Lung (tissue), 12 donors: Measurements from ENCODE around the gene SNX25. TPM values are rescaled to one million over a fixed set of nuclear protein-coding genes. Genes with fewer than 3 reads are reported as not detected.

Experiments used
- ATAC-seq: fragments of 200-7000 bp; cut with Tn5 transposase; one replicate; pipeline ENCODE4 v1.9.1; 2020; ENCODE audit warnings: moderate number of reproducible peaks; ENCODE audit not compliant: insufficient read depth, low FRiP score
- DNase-seq, 3 donors: peaks; one replicate each; pipeline ENCODE4 v3.0.0-alpha.2; 2013 to 2017
- H3K27ac ChIP-seq, 2 donors: one replicate each; pipeline ENCODE4 v1.5.1; 2013; ENCODE audit warnings: mild to moderate bottlenecking in 2 of 2, moderate library complexity in 2 of 2, control low read depth in 1 of 2, inconsistent platforms in 1 of 2, low read depth in 1 of 2, low read length in 1 of 2
- H3K27me3 ChIP-seq, 3 donors: one replicate each; pipeline ENCODE4 v1.5.1; 2013; ENCODE audit warnings: low read length in 2 of 3; ENCODE audit not compliant: control insufficient read depth in 3 of 3, insufficient read depth in 3 of 3
- H3K36me3 ChIP-seq, 4 donors: one replicate each; pipeline ENCODE4 v1.5.1; 2013; ENCODE audit warnings: low read length in 4 of 4, mild to moderate bottlenecking in 1 of 4, moderate library complexity in 1 of 4; ENCODE audit not compliant: control insufficient read depth in 4 of 4, insufficient read depth in 4 of 4
- H3K4me1 ChIP-seq, 5 donors: one replicate each; pipeline ENCODE4 v1.5.1; 2013; ENCODE audit warnings: low read length in 5 of 5, mild to moderate bottlenecking in 2 of 5, moderate library complexity in 1 of 5; ENCODE audit not compliant: control insufficient read depth in 5 of 5, insufficient read depth in 5 of 5
- H3K4me3 ChIP-seq: one replicate; pipeline ENCODE4 v1.5.1; 2013; ENCODE audit warnings: mild to moderate bottlenecking, control low read depth, moderate library complexity
- H3K9ac ChIP-seq, 2 donors: one replicate each; pipeline ENCODE4 v1.5.1; 2013; ENCODE audit warnings: low read length in 2 of 2, control low read depth in 1 of 2; ENCODE audit not compliant: insufficient read depth in 1 of 2
- H3K9me3 ChIP-seq, 4 donors: one replicate each; pipeline ENCODE4 v1.5.1; 2013; ENCODE audit warnings: low read length in 3 of 4, mild to moderate bottlenecking in 1 of 4, moderate library complexity in 1 of 4; ENCODE audit not compliant: control insufficient read depth in 4 of 4, insufficient read depth in 3 of 4
- WGBS, 2 donors: extraction: QIAGEN DNeasy Blood & Tissue Kit; methylation state at CpG; one replicate each; pipeline ENCODE4 v1.1.7; 2013; 5-methylcytosine and 5-hydroxymethylcytosine counted together
- polyA plus RNA-seq, 2 donors: library from polyadenylated mRNA; stranded (reverse); fragments of 200-250 nt; gene quantifications; one replicate each; pipeline ENCODE4 v1.2.1, GENCODE V29; 2013
- total RNA-seq, 2 donors: library from RNA; depleted of rRNA in 1 of 2; stranded (reverse); fragments of >200 nt in 1 of 2; gene quantifications; one replicate each; pipeline ENCODE4 v1.2.1, GENCODE V29; 2014 to 2021
- TF ChIP-seq, protein P1 (sequence below): IDR thresholded peaks from 2 replicates; pipeline ENCODE4 v1.5.1; 2012; ENCODE audit warnings: mild to moderate bottlenecking; ENCODE audit errors: control extremely low read depth, extremely low read depth
- donor health status: control.
- donor health status: control.
- donor health status: Bipolar disorder and iron deficiency.
- donor health status: healthy.
- donor health status: DM: yes; HTN: yes; CAD: no.

SNX25 gene
- total and polyA plus RNA-seq, 4 donors: 16.8 to 95.4 (median 49.3) TPM

DNA sequence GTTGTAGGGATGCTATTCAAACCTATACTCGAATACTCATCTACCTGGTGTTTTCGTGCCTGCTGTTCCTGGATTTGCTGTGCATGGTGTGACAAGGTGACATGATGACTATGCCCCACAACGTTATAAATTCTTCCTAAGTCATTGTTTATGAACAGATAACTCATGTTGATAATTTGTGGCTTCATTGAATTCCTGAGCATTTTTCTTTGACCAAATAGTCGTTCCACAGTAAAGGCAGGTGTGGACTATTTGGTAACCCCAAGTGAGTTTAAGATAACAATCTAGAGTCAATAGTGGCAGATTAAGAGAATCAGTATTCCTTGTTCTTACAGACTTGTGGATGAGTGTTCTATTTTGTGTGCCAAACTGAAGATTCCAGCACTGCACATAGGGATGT is 59.9 kb downstream of the SNX25 start:
- WGBS, 2 donors: 68 to 69% methylated on average over 4 of the region's 4 CpGs
- peaks cover 0 to 8% (median 5%) of the 10 kb centered on the region in 4 donors for H3K36me3 ChIP-seq
- H3K9me3 ChIP-seq: no peaks in the 10 kb centered on the region
- no peak for DNase-seq
- no peak overlapping the region for H3K27ac ChIP-seq
- H3K9ac ChIP-seq: no peak overlapping the region
- TF ChIP-seq, protein P1, sequence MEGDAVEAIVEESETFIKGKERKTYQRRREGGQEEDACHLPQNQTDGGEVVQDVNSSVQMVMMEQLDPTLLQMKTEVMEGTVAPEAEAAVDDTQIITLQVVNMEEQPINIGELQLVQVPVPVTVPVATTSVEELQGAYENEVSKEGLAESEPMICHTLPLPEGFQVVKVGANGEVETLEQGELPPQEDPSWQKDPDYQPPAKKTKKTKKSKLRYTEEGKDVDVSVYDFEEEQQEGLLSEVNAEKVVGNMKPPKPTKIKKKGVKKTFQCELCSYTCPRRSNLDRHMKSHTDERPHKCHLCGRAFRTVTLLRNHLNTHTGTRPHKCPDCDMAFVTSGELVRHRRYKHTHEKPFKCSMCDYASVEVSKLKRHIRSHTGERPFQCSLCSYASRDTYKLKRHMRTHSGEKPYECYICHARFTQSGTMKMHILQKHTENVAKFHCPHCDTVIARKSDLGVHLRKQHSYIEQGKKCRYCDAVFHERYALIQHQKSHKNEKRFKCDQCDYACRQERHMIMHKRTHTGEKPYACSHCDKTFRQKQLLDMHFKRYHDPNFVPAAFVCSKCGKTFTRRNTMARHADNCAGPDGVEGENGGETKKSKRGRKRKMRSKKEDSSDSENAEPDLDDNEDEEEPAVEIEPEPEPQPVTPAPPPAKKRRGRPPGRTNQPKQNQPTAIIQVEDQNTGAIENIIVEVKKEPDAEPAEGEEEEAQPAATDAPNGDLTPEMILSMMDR: no peak
- no peak overlapping the region for H3K4me3 ChIP-seq
- H3K27me3 ChIP-seq: no peaks in the 10 kb centered on the region
- H3K4me1 ChIP-seq: no peaks in the 10 kb centered on the region
- no peak for ATAC-seq

DNA sequence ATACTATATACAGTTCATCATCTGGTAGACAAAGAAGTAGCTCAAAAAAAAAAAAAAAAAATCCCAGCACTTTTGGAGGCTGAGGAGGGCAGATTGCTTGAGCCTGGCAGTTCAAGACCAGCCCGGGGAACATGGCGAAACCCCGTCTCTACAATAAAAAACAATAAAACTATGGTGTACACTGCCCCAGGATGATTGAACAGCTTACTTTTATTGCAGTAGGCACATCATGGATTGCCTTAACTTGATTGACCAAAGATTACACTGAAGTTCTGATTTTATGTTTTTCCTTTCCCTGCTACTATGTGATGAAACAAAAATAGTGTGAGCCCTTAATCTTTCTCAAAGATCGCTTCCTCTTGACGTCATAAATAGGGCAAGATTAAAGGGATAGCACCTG is 60.6 kb downstream of the SNX25 start:
- H3K4me1 ChIP-seq: no peaks in the 10 kb centered on the region
- ATAC-seq (no peak), DNase-seq (no peak)
- TF ChIP-seq, protein P1: no peak
- H3K27ac ChIP-seq: no peak overlapping the region
- no peak overlapping the region for H3K9ac ChIP-seq
- no peak overlapping the region for H3K4me3 ChIP-seq
- 89 to 90% methylated on average over 5 of the region's 5 CpGs for WGBS, 2 donors
- peaks cover 0 to 8% (median 3%) of the 10 kb centered on the region in 4 donors for H3K36me3 ChIP-seq
- no peaks in the 10 kb centered on the region for H3K9me3 ChIP-seq
- no peaks in the 10 kb centered on the region for H3K27me3 ChIP-seq

DNA sequence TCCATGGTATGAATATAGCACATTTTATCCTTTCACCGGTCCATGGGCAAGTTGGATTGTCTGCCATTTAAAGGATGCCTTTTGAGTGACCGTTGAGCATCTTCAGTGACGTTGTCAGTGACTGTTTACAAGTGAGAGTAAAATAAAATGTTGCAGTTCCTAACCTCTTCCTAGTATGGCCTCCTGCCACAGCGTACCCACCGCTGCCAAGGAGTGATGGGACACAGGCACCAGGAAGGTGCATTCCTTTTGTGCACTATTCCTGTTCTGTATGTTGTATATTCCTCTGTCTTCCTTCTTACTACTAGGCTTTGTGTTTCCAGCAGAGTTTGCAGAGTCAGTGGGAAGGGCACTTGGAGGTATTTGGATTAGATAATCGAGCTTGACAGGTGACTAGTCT is 61.5 kb downstream of the SNX25 start:
- Histone ChIP-seq H3K9ac (no peak overlapping the region), H3K9me3 (no peaks in the 10 kb centered on the region), H3K36me3 (peaks cover 0 to 8% (median 2%) of the 10 kb centered on the region in 4 donors), H3K27ac (no peak overlapping the region), H3K27me3 (no peaks in the 10 kb centered on the region), H3K4me1 (no peaks in the 10 kb centered on the region), H3K4me3 (no peak overlapping the region)
- ATAC-seq: no peak
- TF ChIP-seq, protein P1: no peak
- DNase-seq: no peak
- WGBS, 2 donors: 92% methylated on average over 6 of the region's 6 CpGs

DNA sequence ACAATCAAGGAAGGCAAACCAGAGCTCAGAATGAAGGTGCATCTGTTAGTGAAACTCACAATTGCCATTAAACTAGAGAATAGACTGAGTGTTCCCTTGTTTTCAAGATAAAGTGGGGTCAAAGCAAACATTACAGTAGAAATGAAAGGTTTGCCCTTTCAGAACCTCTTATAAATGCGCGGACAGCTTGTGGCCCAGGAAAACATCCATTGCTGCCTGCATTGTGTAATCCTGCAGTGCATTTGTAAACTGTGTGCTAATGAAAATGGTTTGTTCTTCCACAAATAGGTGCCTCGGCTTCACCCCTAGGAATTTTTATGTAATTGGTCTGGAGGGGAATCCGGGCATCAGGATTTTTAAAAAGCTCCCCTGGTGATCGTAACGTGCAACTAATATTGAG is 62.8 kb downstream of the SNX25 start:
- H3K27me3 ChIP-seq: no peaks in the 10 kb centered on the region
- no peaks in the 10 kb centered on the region for H3K4me1 ChIP-seq
- H3K36me3 ChIP-seq: peaks cover 0 to 8% (median 1%) of the 10 kb centered on the region in 4 donors
- H3K4me3 ChIP-seq: no peak overlapping the region
- TF ChIP-seq, protein P1: no peak
- H3K9ac ChIP-seq: no peak overlapping the region
- 73 to 87% methylated on average over 6 of the region's 6 CpGs for WGBS, 2 donors
- DNase-seq (no peak), ATAC-seq (no peak)
- H3K27ac ChIP-seq: no peak overlapping the region
- H3K9me3 ChIP-seq: no peaks in the 10 kb centered on the region
